Suppressor macrophage treated with lipopolysaccharide for 4 hours (primary cell): ENCODE results near the gene TRIM44.
"Not testable (repeated sequence)": the region's sequence is repeated elsewhere in the genome, so short reads cannot be mapped to it uniquely, and the experiment has no call there.

Source experiments
- DNase-seq: peaks from one replicate; pipeline ENCODE4 v3.0.0-alpha.2; 2020

TRIM44 gene

GRCh38 chr11:35723493-35723892, 60.9 kb downstream of the TRIM44 start:
- no peak for DNase-seq

- DNase-seq, result peak; percentile 9
Observed at GRCh38 chr11:35723913-35724312, 61.3 kb downstream of the TRIM44 start.

GRCh38 chr11:35725885-35726284, 63.3 kb downstream of the TRIM44 start:
- no peak for DNase-seq

- DNase-seq, result no peak
Observed at GRCh38 chr11:35727140-35727539, 64.6 kb downstream of the TRIM44 start.

- no peak for DNase-seq
Observed at GRCh38 chr11:35730254-35730653, 67.7 kb downstream of the TRIM44 start.

- DNase-seq, result no peak
Observed at GRCh38 chr11:35734669-35735410, 72.3 kb downstream of the TRIM44 start.

- DNase-seq, result no peak
Observed at GRCh38 chr11:35735411-35735810, 72.8 kb downstream of the TRIM44 start.

- no peak for DNase-seq
Observed at GRCh38 chr11:35735903-35736302, 73.3 kb downstream of the TRIM44 start.

- no peak for DNase-seq
Observed at GRCh38 chr11:35736952-35737351, 74.4 kb downstream of the TRIM44 start.

GRCh38 chr11:35740061-35740799, 77.7 kb downstream of the TRIM44 start:
- DNase-seq, result peak; percentile 30

- DNase-seq, result no peak
Observed at GRCh38 chr11:35742707-35743454, 80.3 kb downstream of the TRIM44 start.

- peak; percentile 51 for DNase-seq
Observed at GRCh38 chr11:35746356-35747153, 84.0 kb downstream of the TRIM44 start.

GRCh38 chr11:35747668-35748067, 85.1 kb downstream of the TRIM44 start:
- DNase-seq, result no peak

- no peak for DNase-seq
Observed at GRCh38 chr11:35748644-35749043, 86.1 kb downstream of the TRIM44 start.

- no peak for DNase-seq
Observed at GRCh38 chr11:35750315-35750714, 87.7 kb downstream of the TRIM44 start.

- DNase-seq, result no peak
Observed at GRCh38 chr11:35750981-35751663, 88.5 kb downstream of the TRIM44 start.

- DNase-seq, result no peak
Observed at GRCh38 chr11:35751664-35752061, 89.1 kb downstream of the TRIM44 start.

GRCh38 chr11:35752115-35752514, 89.5 kb downstream of the TRIM44 start:
- DNase-seq, result no peak

- not testable (repeated sequence) for DNase-seq
Observed at GRCh38 chr11:35753573-35753972, 91.0 kb downstream of the TRIM44 start.

- DNase-seq, result not testable (repeated sequence)
Observed at GRCh38 chr11:35759951-35760350, 97.4 kb downstream of the TRIM44 start.

GRCh38 chr11:35761899-35762298, 99.3 kb downstream of the TRIM44 start:
- no peak for DNase-seq

GRCh38 chr11:35763301-35763700, 100.7 kb downstream of the TRIM44 start:
- DNase-seq, result no peak
